Naive thymus-derived CD8-positive, alpha-beta T cell (primary cell): ENCODE measurements around the gene TPSAB1. TPM values are rescaled to one million over a fixed set of nuclear protein-coding genes. Genes with fewer than 3 reads are reported as not detected.

Experiments
- polyA plus RNA-seq, 3 donors: library from polyadenylated mRNA; unstranded; fragments of 300-500 nt; fragmentation: Illumina TruSeq; gene quantifications; one replicate each; pipeline ENCODE4 v1.2.3, GENCODE V29; 2021
- total RNA-seq, 8 experiments: library from RNA in 2 of 8; stranded (reverse) in 2 of 8; gene quantifications; one replicate each; pipeline ENCODE4 v1.2.3 and lab custom pipeline; 2021 to 2026

Gene TPSAB1
- total and polyA plus RNA-seq, 5 experiments from 2014 or later = not detected

Other genes with a start within 250 kb of the TPSAB1 start
- not detected for gene SSTR5, start 168.0 kb upstream of the TPSAB1 start, total RNA-seq
- gene SSTR5, start 168.0 kb upstream of the TPSAB1 start, polyA plus RNA-seq = not detected
- not detected for gene C1QTNF8, start 144.5 kb upstream of the TPSAB1 start, total RNA-seq
- not detected for gene C1QTNF8, start 144.5 kb upstream of the TPSAB1 start, polyA plus RNA-seq
- gene CACNA1H, start 87.6 kb upstream of the TPSAB1 start, total RNA-seq = 1 to 10 TPM; 2.3 to 2.7 TPM
- 1 to 10 TPM in 1 of 3 donors, under 1 TPM in 2; 0.03 to 1.8 (median 0.95) TPM for gene CACNA1H, start 87.6 kb upstream of the TPSAB1 start, polyA plus RNA-seq
- gene TPSG1, start 15.4 kb upstream of the TPSAB1 start, total RNA-seq = not detected
- not detected for gene TPSG1, start 15.4 kb upstream of the TPSAB1 start, polyA plus RNA-seq
- gene TPSB2, start 10.5 kb upstream of the TPSAB1 start, total RNA-seq = not detected
- gene TPSB2, start 10.5 kb upstream of the TPSAB1 start, polyA plus RNA-seq = not detected
- not detected for gene TPSD1, start 15.4 kb downstream of the TPSAB1 start, total RNA-seq
- gene TPSD1, start 15.4 kb downstream of the TPSAB1 start, polyA plus RNA-seq = not detected
- gene UBE2I, start 68.9 kb downstream of the TPSAB1 start, total RNA-seq = 100 to 1,000 TPM; 236 to 250 TPM
- gene UBE2I, start 68.9 kb downstream of the TPSAB1 start, polyA plus RNA-seq = 10 to 100 TPM; 87.5 to 89.6 (median 89.0) TPM
- 1 to 10 TPM; 3.0 to 5.3 TPM for gene BAIAP3, start 92.9 kb downstream of the TPSAB1 start, total RNA-seq
- gene BAIAP3, start 92.9 kb downstream of the TPSAB1 start, polyA plus RNA-seq = 1 to 10 TPM in 1 of 3 donors, under 1 TPM in 2; 0.06 to 1.5 (median 0.85) TPM
- 10 to 100 TPM; 37.1 to 41.2 TPM for gene TSR3, start 111.2 kb downstream of the TPSAB1 start, total RNA-seq
- 10 to 100 TPM; 88.8 to 99.4 (median 96.3) TPM for gene TSR3, start 111.2 kb downstream of the TPSAB1 start, polyA plus RNA-seq
- gene GNPTG, start 111.2 kb downstream of the TPSAB1 start, total RNA-seq = 10 to 100 TPM; 56.9 to 65.2 TPM
- 10 to 100 TPM; 44.4 to 57.8 (median 56.6) TPM for gene GNPTG, start 111.2 kb downstream of the TPSAB1 start, polyA plus RNA-seq
- gene UNKL, start 174.0 kb downstream of the TPSAB1 start, total RNA-seq = 100 to 1,000 TPM; 125 to 151 TPM
- 10 to 100 TPM in 1 of 3 donors, 1 to 10 TPM in 2; 8.3 to 11.0 (median 8.8) TPM for gene UNKL, start 174.0 kb downstream of the TPSAB1 start, polyA plus RNA-seq
- 10 to 100 TPM; 10.6 to 10.8 TPM for gene UQCC4, start 180.0 kb downstream of the TPSAB1 start, total RNA-seq
- gene UQCC4, start 180.0 kb downstream of the TPSAB1 start, polyA plus RNA-seq = 10 to 100 TPM; 29.9 to 38.6 (median 37.6) TPM
- gene PERCC1, start 190.4 kb downstream of the TPSAB1 start, total RNA-seq = 1 to 10 TPM; 2.3 to 2.7 TPM
- under 1 TPM in 1 of 3 donors, not detected in 2; 0.19 TPM for gene PERCC1, start 190.4 kb downstream of the TPSAB1 start, polyA plus RNA-seq
- 10 to 100 TPM; 14.0 to 15.5 TPM for gene CCDC154, start 203.9 kb downstream of the TPSAB1 start, total RNA-seq
- gene CCDC154, start 203.9 kb downstream of the TPSAB1 start, polyA plus RNA-seq = not detected
- gene CLCN7, start 234.3 kb downstream of the TPSAB1 start, total RNA-seq = 100 to 1,000 TPM; 112 to 116 TPM
- gene CLCN7, start 234.3 kb downstream of the TPSAB1 start, polyA plus RNA-seq = 10 to 100 TPM; 18.7 to 34.7 (median 24.2) TPM
- gene PTX4, start 248.2 kb downstream of the TPSAB1 start, total RNA-seq = not detected
- gene PTX4, start 248.2 kb downstream of the TPSAB1 start, polyA plus RNA-seq = not detected